Lung (tissue), 12 donors: Measurements from ENCODE around the gene TNN. TPM values are rescaled to one million over a fixed set of nuclear protein-coding genes. Genes with fewer than 3 reads are reported as not detected.
"Not testable (repeated sequence)": the region's sequence is repeated elsewhere in the genome, so short reads cannot be mapped to it uniquely, and the experiment has no call there.

Source experiments
- ATAC-seq: fragments of 200-7000 bp; cut with Tn5 transposase; one replicate; pipeline ENCODE4 v1.9.1; 2020; ENCODE audit warnings: moderate number of reproducible peaks; ENCODE audit not compliant: insufficient read depth, low FRiP score
- DNase-seq, 3 donors: peaks; one replicate each; pipeline ENCODE4 v3.0.0-alpha.2; 2013 to 2017
- H3K27ac ChIP-seq, 2 donors: one replicate each; pipeline ENCODE4 v1.5.1; 2013; ENCODE audit warnings: mild to moderate bottlenecking in 2 of 2, moderate library complexity in 2 of 2, control low read depth in 1 of 2, inconsistent platforms in 1 of 2, low read depth in 1 of 2, low read length in 1 of 2
- H3K27me3 ChIP-seq, 3 donors: one replicate each; pipeline ENCODE4 v1.5.1; 2013; ENCODE audit warnings: low read length in 2 of 3; ENCODE audit not compliant: control insufficient read depth in 3 of 3, insufficient read depth in 3 of 3
- H3K36me3 ChIP-seq, 4 donors: one replicate each; pipeline ENCODE4 v1.5.1; 2013; ENCODE audit warnings: low read length in 4 of 4, mild to moderate bottlenecking in 1 of 4, moderate library complexity in 1 of 4; ENCODE audit not compliant: control insufficient read depth in 4 of 4, insufficient read depth in 4 of 4
- H3K4me1 ChIP-seq, 5 donors: one replicate each; pipeline ENCODE4 v1.5.1; 2013; ENCODE audit warnings: low read length in 5 of 5, mild to moderate bottlenecking in 2 of 5, moderate library complexity in 1 of 5; ENCODE audit not compliant: control insufficient read depth in 5 of 5, insufficient read depth in 5 of 5
- H3K4me3 ChIP-seq: one replicate; pipeline ENCODE4 v1.5.1; 2013; ENCODE audit warnings: mild to moderate bottlenecking, control low read depth, moderate library complexity
- H3K9ac ChIP-seq, 2 donors: one replicate each; pipeline ENCODE4 v1.5.1; 2013; ENCODE audit warnings: low read length in 2 of 2, control low read depth in 1 of 2; ENCODE audit not compliant: insufficient read depth in 1 of 2
- H3K9me3 ChIP-seq, 4 donors: one replicate each; pipeline ENCODE4 v1.5.1; 2013; ENCODE audit warnings: low read length in 3 of 4, mild to moderate bottlenecking in 1 of 4, moderate library complexity in 1 of 4; ENCODE audit not compliant: control insufficient read depth in 4 of 4, insufficient read depth in 3 of 4
- CTCF ChIP-seq: IDR thresholded peaks from 2 replicates; pipeline ENCODE4 v1.5.1; 2012; ENCODE audit warnings: mild to moderate bottlenecking; ENCODE audit errors: control extremely low read depth, extremely low read depth
- WGBS, 2 donors: extraction: QIAGEN DNeasy Blood & Tissue Kit; methylation state at CpG; one replicate each; pipeline ENCODE4 v1.1.7; 2013; 5-methylcytosine and 5-hydroxymethylcytosine counted together
- polyA plus RNA-seq, 2 donors: library from polyadenylated mRNA; stranded (reverse); fragments of 200-250 nt; gene quantifications; one replicate each; pipeline ENCODE4 v1.2.1, GENCODE V29; 2013
- total RNA-seq, 2 donors: library from RNA; depleted of rRNA in 1 of 2; stranded (reverse); fragments of >200 nt in 1 of 2; gene quantifications; one replicate each; pipeline ENCODE4 v1.2.1, GENCODE V29; 2014 to 2021
- donor health status: control.
- donor health status: control.
- donor health status: Bipolar disorder and iron deficiency.
- donor health status: healthy.
- donor health status: DM: yes; HTN: yes; CAD: no.

Gene TNN
- total and polyA plus RNA-seq, 4 donors = 0.02 to 1.3 (median 0.04) TPM; not detected in 1

- TF ChIP-seq CTCF = no peak
- no peak overlapping the region for H3K4me3 ChIP-seq
- H3K36me3 ChIP-seq = no peaks in the 10 kb centered on the region
- ATAC-seq = no peak
- H3K4me1 ChIP-seq = peaks cover 0 to 10% (median 0%) of the 10 kb centered on the region in 5 donors
- no peak for DNase-seq
- H3K27me3 ChIP-seq = no peaks in the 10 kb centered on the region
- no peak overlapping the region for H3K9ac ChIP-seq
- no peak overlapping the region for H3K27ac ChIP-seq
- WGBS, 2 donors = 68 to 73% methylated on average over 4 of the region's 4 CpGs
- H3K9me3 ChIP-seq = no peaks in the 10 kb centered on the region
Observed at GRCh38 chr1:175040324-175040879, 27.2 kb upstream of the TNN start.

GRCh38 chr1:175042650-175043049 is 25.0 kb upstream of the TNN start:
- no peaks in the 10 kb centered on the region for H3K9me3 ChIP-seq
- H3K4me1 ChIP-seq = peaks cover 0 to 10% (median 0%) of the 10 kb centered on the region in 5 donors
- no peak overlapping the region for H3K9ac ChIP-seq
- ATAC-seq (no peak), DNase-seq (no peak)
- H3K27ac ChIP-seq = no peak overlapping the region
- H3K36me3 ChIP-seq = no peaks in the 10 kb centered on the region
- TF ChIP-seq CTCF = no peak
- no peak overlapping the region for H3K4me3 ChIP-seq
- WGBS, 2 donors = 73% methylated on average over 3 of the region's 3 CpGs
- H3K27me3 ChIP-seq = no peaks in the 10 kb centered on the region

- H3K27me3 ChIP-seq = no peaks in the 10 kb centered on the region
- H3K9ac ChIP-seq = no peak overlapping the region
- WGBS, 2 donors = 67 to 69% methylated on average over 19 of the region's 19 CpGs
- no peak overlapping the region for H3K4me3 ChIP-seq
- DNase-seq (peak; percentile 59 to 78 (median 77)), ATAC-seq (no peak)
- H3K9me3 ChIP-seq = no peaks in the 10 kb centered on the region
- TF ChIP-seq CTCF = no peak
- H3K27ac ChIP-seq = no peak overlapping the region
- H3K36me3 ChIP-seq = no peaks in the 10 kb centered on the region
- H3K4me1 ChIP-seq = peaks cover 0 to 10% (median 0%) of the 10 kb centered on the region in 5 donors
Observed at GRCh38 chr1:175043824-175044223, 23.8 kb upstream of the TNN start.

GRCh38 chr1:175044591-175044990 is 23.0 kb upstream of the TNN start:
- 86 to 89% methylated on average over 18 of the region's 18 CpGs for WGBS, 2 donors
- DNase-seq, H3K27ac ChIP-seq, H3K4me3 ChIP-seq, H3K36me3 ChIP-seq, ATAC-seq, H3K9ac ChIP-seq, H3K27me3 ChIP-seq, H3K9me3 ChIP-seq: not testable (repeated sequence)
- peaks cover 0 to 10% (median 0%) of the 10 kb centered on the region in 5 donors for H3K4me1 ChIP-seq
